Neural cell (in vitro differentiated cells): Measurements from ENCODE around the gene GBE1. TPM values are rescaled to one million over a fixed set of nuclear protein-coding genes. Genes with fewer than 3 reads are reported as not detected.

ENCODE experiments used
- H2AFZ ChIP-seq: fragments of 200-600, 300-800 bp; sonication (generic), shearing (Covaris generic); 2 replicates; pipeline ENCODE4 v1.6.0; 2014; ENCODE audit warnings: low read depth, mild to moderate bottlenecking, antibody characterized with exemption, low read length, moderate library complexity
- H3F3A ChIP-seq: fragments of 200-600 bp; shearing (Covaris generic); 2 replicates; pipeline ENCODE4 v1.6.1; 2016; ENCODE audit warnings: mild to moderate bottlenecking, moderate library complexity, mixed read lengths, antibody characterized with exemption, low read length; ENCODE audit not compliant: insufficient read depth, poor library complexity, severe bottlenecking
- H3K27ac ChIP-seq: fragments of 200-600, 300-800 bp; sonication (generic), shearing (Covaris generic); 2 replicates; pipeline ENCODE4 v1.5.1; 2014; ENCODE audit warnings: mild to moderate bottlenecking, low read length, moderate library complexity
- H3K27me3 ChIP-seq: fragments of 300-800, 200-600 bp; sonication (generic), shearing (Covaris generic); 2 replicates; pipeline ENCODE4 v1.6.0; 2014; ENCODE audit warnings: mild to moderate bottlenecking, low read depth, low read length, moderate library complexity; ENCODE audit not compliant: insufficient read depth
- H3K36me3 ChIP-seq: fragments of 300-800, 200-600 bp; sonication (generic), shearing (Covaris generic); 2 replicates; pipeline ENCODE4 v1.5.1; 2014; ENCODE audit warnings: mild to moderate bottlenecking, antibody characterized with exemption, low read length, moderate library complexity; ENCODE audit not compliant: insufficient read depth
- H3K4me2 ChIP-seq: fragments of 300-800, 200-600 bp; sonication (generic), shearing (Covaris generic); 2 replicates; pipeline ENCODE4 v1.6.0; 2014; ENCODE audit warnings: mild to moderate bottlenecking, low read length
- H3K4me3 ChIP-seq: fragments of 300-800, 200-600 bp; sonication (generic), shearing (Covaris generic); 2 replicates; pipeline ENCODE4 v1.5.1; 2014; ENCODE audit warnings: mild to moderate bottlenecking, low read length, moderate library complexity
- H3K79me2 ChIP-seq: fragments of 200-600 bp; shearing (Covaris generic); replicated peaks from 2 replicates; pipeline ENCODE4 v1.6.0; 2014; ENCODE audit warnings: mild to moderate bottlenecking, low read length, moderate library complexity; ENCODE audit not compliant: insufficient read depth
- H3K9ac ChIP-seq: fragments of 300-800, 200-600 bp; sonication (generic), shearing (Covaris generic); 2 replicates; pipeline ENCODE4 v1.6.1; 2016; ENCODE audit warnings: mild to moderate bottlenecking, low read length, mixed read lengths
- H3K9me2 ChIP-seq: fragments of 200-600 bp; shearing (Covaris generic); 2 replicates; pipeline ENCODE4 v1.6.1; 2016; ENCODE audit warnings: mild to moderate bottlenecking, low read length, mixed read lengths; ENCODE audit not compliant: insufficient read depth
- H3K9me3 ChIP-seq: fragments of 200-600, 300-800 bp; sonication (generic), shearing (Covaris generic); 2 replicates; pipeline ENCODE4 v1.6.1; 2016; ENCODE audit warnings: mild to moderate bottlenecking, mixed run types, low read length, moderate library complexity, mixed read lengths
- H4K20me1 ChIP-seq: fragments of 200-600 bp; shearing (Covaris generic); 2 replicates; pipeline ENCODE4 v1.6.1; 2016; ENCODE audit warnings: mild to moderate bottlenecking, mixed run types; ENCODE audit not compliant: insufficient read depth
- EP300 ChIP-seq: fragments of 450-650 bp; conservative IDR thresholded peaks from 2 replicates; pipeline ENCODE4 v1.6.1; 2014; ENCODE audit warnings: antibody characterized with exemption, mild to moderate bottlenecking, moderate library complexity; ENCODE audit not compliant: poor library complexity, severe bottlenecking
- EZH2 ChIP-seq: fragments of 200-600, 300-800 bp; shearing (Covaris generic), sonication (generic); IDR thresholded peaks from 2 replicates; pipeline ENCODE4 v1.6.1; 2014; ENCODE audit warnings: antibody characterized with exemption, low read length, borderline replicate concordance, mild to moderate bottlenecking; ENCODE audit not compliant: insufficient read depth, poor library complexity, severe bottlenecking
- MXI1 ChIP-seq: fragments of 450-650 bp; conservative IDR thresholded peaks from 2 replicates; pipeline ENCODE4 v1.6.1; 2014; ENCODE audit warnings: antibody characterized with exemption, mild to moderate bottlenecking; ENCODE audit not compliant: poor library complexity, severe bottlenecking
- POLR2AphosphoS5 ChIP-seq: IDR thresholded peaks from 2 replicates; pipeline ENCODE4 v1.6.1; 2012
- RAD21 ChIP-seq: fragments of 450-650 bp; conservative IDR thresholded peaks from 2 replicates; pipeline ENCODE4 v1.6.1; 2014; ENCODE audit warnings: antibody characterized with exemption, mild to moderate bottlenecking, moderate library complexity
- SMC3 ChIP-seq: fragments of 450-650 bp; conservative IDR thresholded peaks from 2 replicates; pipeline ENCODE4 v1.6.1; 2014; ENCODE audit warnings: antibody characterized with exemption, mild to moderate bottlenecking, moderate library complexity; ENCODE audit not compliant: poor library complexity
- TAF1 ChIP-seq: IDR thresholded peaks from 2 replicates; pipeline ENCODE4 v1.6.1; 2012; ENCODE audit warnings: low read depth
- polyA plus RNA-seq: library from polyadenylated mRNA; depleted of rRNA; stranded (reverse); fragments of >200 nt; gene quantifications from 2 replicates; pipeline ENCODE4 v1.2.3, GENCODE V29; 2014
- TF ChIP-seq, protein P1 (sequence below): IDR thresholded peaks from 2 replicates; pipeline ENCODE4 v1.6.1; 2012; ENCODE audit warnings: borderline replicate concordance
- TF ChIP-seq, protein P2 (sequence below): fragments of 450-650 bp; IDR thresholded peaks from 2 replicates; pipeline ENCODE4 v1.5.1; 2014; ENCODE audit warnings: antibody characterized with exemption, mild to moderate bottlenecking, moderate library complexity; ENCODE audit not compliant: poor library complexity, severe bottlenecking

The GBE1 gene
- polyA plus RNA-seq, 1 donor from 2014 or later, result 2.4 TPM

DNA sequence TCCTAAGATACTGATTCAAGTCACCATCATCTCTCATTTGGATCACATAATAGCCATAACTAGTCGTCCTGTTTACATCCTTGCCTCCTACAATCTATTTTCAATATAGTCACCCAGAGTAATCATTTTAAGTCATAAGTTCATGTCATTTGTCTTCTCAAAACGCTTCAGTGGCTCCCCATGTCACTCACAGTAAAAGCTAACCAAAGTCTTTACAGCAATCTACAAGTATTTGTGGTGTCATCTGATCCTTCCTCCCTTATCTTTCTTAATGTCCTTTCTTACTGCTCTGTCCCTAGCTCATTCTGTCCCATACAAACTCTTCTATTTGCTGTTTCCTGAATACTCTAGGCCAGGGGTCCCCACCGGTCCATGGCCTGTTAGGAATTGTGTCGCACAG, 28.8 kb downstream of the GBE1 start:
- Histone ChIP-seq H3K4me2 (no peak overlapping the region), H3K27ac (no peak overlapping the region), H3K9me3 (no peaks in the 10 kb centered on the region), H3K9me2 (no peaks in the 10 kb centered on the region), H3K36me3 (no peaks in the 10 kb centered on the region), H3K79me2 (no peaks in the 10 kb centered on the region), H4K20me1 (no peaks in the 10 kb centered on the region), H2AFZ (no peak overlapping the region), H3K4me3 (no peak overlapping the region), H3K27me3 (no peaks in the 10 kb centered on the region), H3K9ac (no peak overlapping the region), H3F3A (no peaks in the 10 kb centered on the region)
- no peak for TF ChIP-seq EP300
- TF ChIP-seq SMC3, result no peak
- TF ChIP-seq, protein P1, sequence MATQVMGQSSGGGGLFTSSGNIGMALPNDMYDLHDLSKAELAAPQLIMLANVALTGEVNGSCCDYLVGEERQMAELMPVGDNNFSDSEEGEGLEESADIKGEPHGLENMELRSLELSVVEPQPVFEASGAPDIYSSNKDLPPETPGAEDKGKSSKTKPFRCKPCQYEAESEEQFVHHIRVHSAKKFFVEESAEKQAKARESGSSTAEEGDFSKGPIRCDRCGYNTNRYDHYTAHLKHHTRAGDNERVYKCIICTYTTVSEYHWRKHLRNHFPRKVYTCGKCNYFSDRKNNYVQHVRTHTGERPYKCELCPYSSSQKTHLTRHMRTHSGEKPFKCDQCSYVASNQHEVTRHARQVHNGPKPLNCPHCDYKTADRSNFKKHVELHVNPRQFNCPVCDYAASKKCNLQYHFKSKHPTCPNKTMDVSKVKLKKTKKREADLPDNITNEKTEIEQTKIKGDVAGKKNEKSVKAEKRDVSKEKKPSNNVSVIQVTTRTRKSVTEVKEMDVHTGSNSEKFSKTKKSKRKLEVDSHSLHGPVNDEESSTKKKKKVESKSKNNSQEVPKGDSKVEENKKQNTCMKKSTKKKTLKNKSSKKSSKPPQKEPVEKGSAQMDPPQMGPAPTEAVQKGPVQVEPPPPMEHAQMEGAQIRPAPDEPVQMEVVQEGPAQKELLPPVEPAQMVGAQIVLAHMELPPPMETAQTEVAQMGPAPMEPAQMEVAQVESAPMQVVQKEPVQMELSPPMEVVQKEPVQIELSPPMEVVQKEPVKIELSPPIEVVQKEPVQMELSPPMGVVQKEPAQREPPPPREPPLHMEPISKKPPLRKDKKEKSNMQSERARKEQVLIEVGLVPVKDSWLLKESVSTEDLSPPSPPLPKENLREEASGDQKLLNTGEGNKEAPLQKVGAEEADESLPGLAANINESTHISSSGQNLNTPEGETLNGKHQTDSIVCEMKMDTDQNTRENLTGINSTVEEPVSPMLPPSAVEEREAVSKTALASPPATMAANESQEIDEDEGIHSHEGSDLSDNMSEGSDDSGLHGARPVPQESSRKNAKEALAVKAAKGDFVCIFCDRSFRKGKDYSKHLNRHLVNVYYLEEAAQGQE, result no peak
- TF ChIP-seq EZH2, result no peak
- no peak for TF ChIP-seq RAD21
- no peak for TF ChIP-seq MXI1
- no peak for TF ChIP-seq POLR2AphosphoS5
- TF ChIP-seq TAF1, result no peak
- TF ChIP-seq, protein P2, sequence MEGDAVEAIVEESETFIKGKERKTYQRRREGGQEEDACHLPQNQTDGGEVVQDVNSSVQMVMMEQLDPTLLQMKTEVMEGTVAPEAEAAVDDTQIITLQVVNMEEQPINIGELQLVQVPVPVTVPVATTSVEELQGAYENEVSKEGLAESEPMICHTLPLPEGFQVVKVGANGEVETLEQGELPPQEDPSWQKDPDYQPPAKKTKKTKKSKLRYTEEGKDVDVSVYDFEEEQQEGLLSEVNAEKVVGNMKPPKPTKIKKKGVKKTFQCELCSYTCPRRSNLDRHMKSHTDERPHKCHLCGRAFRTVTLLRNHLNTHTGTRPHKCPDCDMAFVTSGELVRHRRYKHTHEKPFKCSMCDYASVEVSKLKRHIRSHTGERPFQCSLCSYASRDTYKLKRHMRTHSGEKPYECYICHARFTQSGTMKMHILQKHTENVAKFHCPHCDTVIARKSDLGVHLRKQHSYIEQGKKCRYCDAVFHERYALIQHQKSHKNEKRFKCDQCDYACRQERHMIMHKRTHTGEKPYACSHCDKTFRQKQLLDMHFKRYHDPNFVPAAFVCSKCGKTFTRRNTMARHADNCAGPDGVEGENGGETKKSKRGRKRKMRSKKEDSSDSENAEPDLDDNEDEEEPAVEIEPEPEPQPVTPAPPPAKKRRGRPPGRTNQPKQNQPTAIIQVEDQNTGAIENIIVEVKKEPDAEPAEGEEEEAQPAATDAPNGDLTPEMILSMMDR, result no peak

GRCh38 chr3:81728766-81729544, 32.5 kb downstream of the GBE1 start:
- Histone ChIP-seq H3K36me3 (no peaks in the 10 kb centered on the region), H3K9me2 (no peaks in the 10 kb centered on the region), H3K9ac (no peak overlapping the region), H3K27ac (no peak overlapping the region), H3K4me3 (no peak overlapping the region), H2AFZ (no peak overlapping the region), H3F3A (no peaks in the 10 kb centered on the region), H3K4me2 (no peak overlapping the region), H4K20me1 (no peaks in the 10 kb centered on the region), H3K79me2 (no peaks in the 10 kb centered on the region), H3K9me3 (no peaks in the 10 kb centered on the region), H3K27me3 (no peaks in the 10 kb centered on the region)
- TF ChIP-seq SMC3, result no peak
- TF ChIP-seq MXI1, result no peak
- TF ChIP-seq EP300, result no peak
- TF ChIP-seq POLR2AphosphoS5, result no peak
- TF ChIP-seq, protein P2, result no peak
- TF ChIP-seq TAF1, result no peak
- TF ChIP-seq, protein P1, result no peak
- no peak for TF ChIP-seq RAD21
- no peak for TF ChIP-seq EZH2
